Breast epithelium (tissue), 4 donors: ENCODE measurements around the gene ATF1. TPM values are rescaled to one million over a fixed set of nuclear protein-coding genes. Genes with fewer than 3 reads are reported as not detected.
"Not testable (repeated sequence)": the region's sequence is repeated elsewhere in the genome, so short reads cannot be mapped to it uniquely, and the experiment has no call there.

ENCODE experiments used
- DNase-seq, 2 donors: peaks; one replicate each; pipeline ENCODE4 v3.0.0-alpha.2; 2019; ENCODE audit warnings: low spot score in 2 of 2
- H3K27ac ChIP-seq, 2 donors: fragments of 200-600 bp; sonication (generic) in 1 of 2; one replicate each; pipeline ENCODE4 v1.5.1; 2016 to 2019; ENCODE audit warnings: mild to moderate bottlenecking in 1 of 2
- H3K27me3 ChIP-seq, 2 donors: fragments of 200-600 bp; sonication (generic) in 1 of 2; one replicate each; pipeline versions ENCODE4 v1.5.1 to v1.6.0; 2017 to 2019; ENCODE audit warnings: control low read depth in 1 of 2, mild to moderate bottlenecking in 1 of 2
- H3K36me3 ChIP-seq: fragments of 200-600 bp; one replicate; pipeline ENCODE4 v1.5.1; 2019
- H3K4me1 ChIP-seq, 2 donors: fragments of 200-600 bp; sonication (generic); one replicate each; pipeline ENCODE4 v1.5.1; 2016 to 2019; ENCODE audit warnings: control low read depth in 1 of 2
- H3K4me3 ChIP-seq, 3 donors: fragments of 200-600 bp; sonication (generic); 1 replicate in 2 of 3; 2 replicates in 1 of 3; pipeline ENCODE4 v1.5.1; 2016 to 2019; ENCODE audit warnings: mild to moderate bottlenecking in 3 of 3, moderate library complexity in 2 of 3
- H3K9me3 ChIP-seq, 2 donors: fragments of 200-600 bp; sonication (generic) in 1 of 2; one replicate each; pipeline ENCODE4 v1.5.1; 2016 to 2019; ENCODE audit warnings: control low read depth in 1 of 2
- POLR2A ChIP-seq: fragments of 450-650 bp; IDR thresholded peaks from one replicate; pipeline ENCODE4 v1.6.1; 2016; ENCODE audit warnings: antibody characterized with exemption, mild to moderate bottlenecking, moderate library complexity
- POLR2AphosphoS5 ChIP-seq, 3 donors: sonication (generic); formaldehyde crosslinking; IDR thresholded peaks; one replicate each; pipeline ENCODE4 v1.6.1; 2017; ENCODE audit warnings: antibody characterized with exemption in 3 of 3
- intact Hi-C: fragments of 100-400 bp; cut with DNase I; formaldehyde crosslinking; loops from one replicate; pipeline ENCODE4 v1.15.1; 2023; ENCODE audit warnings: low total_unique reads
- total RNA-seq, 3 donors: library from RNA; depleted of rRNA; stranded (reverse); fragments of >200 nt; gene quantifications; one replicate each; pipeline ENCODE4 v1.1.0, GENCODE V29; 2016
- TF ChIP-seq, protein P1 (sequence below), 3 donors: fragments of 450-650 bp; IDR thresholded peaks; one replicate each; pipeline ENCODE4 v1.5.1; 2016 to 2017; ENCODE audit warnings: antibody characterized with exemption in 3 of 3, mild to moderate bottlenecking in 3 of 3, moderate library complexity in 3 of 3

Gene ATF1
- total RNA-seq, 3 donors from 2014 or later, result 22.2 to 32.2 (median 27.2) TPM

DNA sequence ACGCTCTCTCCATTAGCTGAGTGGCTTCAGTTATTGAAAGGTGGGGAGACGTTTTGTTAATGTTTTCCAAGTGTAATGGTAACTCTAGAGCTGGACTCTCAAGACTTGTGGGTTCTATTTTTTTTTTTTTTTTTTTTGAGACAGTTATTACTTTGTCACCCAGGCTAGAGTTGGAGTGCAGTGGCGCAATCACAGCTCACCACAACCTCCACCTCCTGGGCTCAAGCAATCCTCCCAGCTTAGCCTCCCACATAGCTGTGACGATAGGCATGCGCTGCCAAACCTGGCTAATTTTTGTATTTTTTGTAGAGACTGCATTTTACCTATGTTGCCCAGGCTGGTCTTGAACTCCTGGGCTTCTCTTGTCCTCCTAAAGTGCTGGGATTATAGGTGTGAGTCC, 26.2 kb downstream of the ATF1 start:
- Histone ChIP-seq H3K36me3 (no peaks in the 10 kb centered on the region), H3K4me1 (no peaks in the 10 kb centered on the region), H3K4me3 (no peak overlapping the region), H3K27me3 (no peaks in the 10 kb centered on the region), H3K9me3 (no peaks in the 10 kb centered on the region), H3K27ac (no peak overlapping the region)
- DNase-seq, result no peak
- TF ChIP-seq POLR2A (no peak), POLR2AphosphoS5 (IDR thresholded peaks at IDR 0.05) (no peak)
- TF ChIP-seq, protein P1, sequence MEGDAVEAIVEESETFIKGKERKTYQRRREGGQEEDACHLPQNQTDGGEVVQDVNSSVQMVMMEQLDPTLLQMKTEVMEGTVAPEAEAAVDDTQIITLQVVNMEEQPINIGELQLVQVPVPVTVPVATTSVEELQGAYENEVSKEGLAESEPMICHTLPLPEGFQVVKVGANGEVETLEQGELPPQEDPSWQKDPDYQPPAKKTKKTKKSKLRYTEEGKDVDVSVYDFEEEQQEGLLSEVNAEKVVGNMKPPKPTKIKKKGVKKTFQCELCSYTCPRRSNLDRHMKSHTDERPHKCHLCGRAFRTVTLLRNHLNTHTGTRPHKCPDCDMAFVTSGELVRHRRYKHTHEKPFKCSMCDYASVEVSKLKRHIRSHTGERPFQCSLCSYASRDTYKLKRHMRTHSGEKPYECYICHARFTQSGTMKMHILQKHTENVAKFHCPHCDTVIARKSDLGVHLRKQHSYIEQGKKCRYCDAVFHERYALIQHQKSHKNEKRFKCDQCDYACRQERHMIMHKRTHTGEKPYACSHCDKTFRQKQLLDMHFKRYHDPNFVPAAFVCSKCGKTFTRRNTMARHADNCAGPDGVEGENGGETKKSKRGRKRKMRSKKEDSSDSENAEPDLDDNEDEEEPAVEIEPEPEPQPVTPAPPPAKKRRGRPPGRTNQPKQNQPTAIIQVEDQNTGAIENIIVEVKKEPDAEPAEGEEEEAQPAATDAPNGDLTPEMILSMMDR (IDR thresholded peaks at IDR 0.05), result no peak
- intact Hi-C loops, result loop anchor here (5.0 kb wide), 1 partner anchor 852 kb away; no protein-coding TSS in a partner anchor

DNA sequence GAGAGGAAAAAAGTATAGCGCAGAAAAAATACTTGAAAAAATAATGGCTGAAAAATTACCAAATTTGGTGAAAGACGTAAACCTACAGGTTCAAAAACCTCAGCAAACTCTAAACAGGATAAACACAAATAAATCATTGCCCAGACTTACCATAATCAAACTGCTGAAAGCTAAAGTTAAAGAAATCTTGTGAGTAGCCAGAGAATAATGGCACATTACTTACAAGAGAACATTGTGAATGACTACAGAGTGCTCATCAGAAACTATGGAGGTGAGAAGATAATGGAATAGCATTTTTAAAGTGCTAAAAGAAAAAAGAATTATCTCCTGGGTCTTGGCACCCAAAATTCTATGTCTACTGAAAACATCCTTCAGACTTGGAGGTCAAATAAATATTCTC, 36.0 kb downstream of the ATF1 start:
- H3K9me3 ChIP-seq, result peaks cover 0 to 15% of the 10 kb centered on the region in 2 donors
- no peak for DNase-seq
- no peak overlapping the region for H3K4me3 ChIP-seq
- TF ChIP-seq, protein P1 (IDR thresholded peaks at IDR 0.05), result no peak
- no peak for TF ChIP-seq POLR2AphosphoS5 (IDR thresholded peaks at IDR 0.05)
- no peak for TF ChIP-seq POLR2A
- H3K36me3 ChIP-seq, result peaks cover 6% of the 10 kb centered on the region
- intact Hi-C loops, result no loop called here
- no peaks in the 10 kb centered on the region for H3K4me1 ChIP-seq
- H3K27ac ChIP-seq, result no peak overlapping the region
- no peaks in the 10 kb centered on the region for H3K27me3 ChIP-seq

- Histone ChIP-seq H3K36me3 (peaks cover 6% of the 10 kb centered on the region), H3K9me3 (peaks cover 0 to 15% of the 10 kb centered on the region in 2 donors), H3K4me1 (no peaks in the 10 kb centered on the region), H3K27me3 (no peaks in the 10 kb centered on the region), H3K27ac (no peak overlapping the region), H3K4me3 (no peak overlapping the region)
- TF ChIP-seq, protein P1 (IDR thresholded peaks at IDR 0.05), result no peak
- no peak for TF ChIP-seq POLR2AphosphoS5 (IDR thresholded peaks at IDR 0.05)
- TF ChIP-seq POLR2A, result no peak
- no peak for DNase-seq
- intact Hi-C loops, result no loop called here
These were observed 39.5 kb downstream of the ATF1 start for GRCh38 chr12:50803230-50803875.

DNA sequence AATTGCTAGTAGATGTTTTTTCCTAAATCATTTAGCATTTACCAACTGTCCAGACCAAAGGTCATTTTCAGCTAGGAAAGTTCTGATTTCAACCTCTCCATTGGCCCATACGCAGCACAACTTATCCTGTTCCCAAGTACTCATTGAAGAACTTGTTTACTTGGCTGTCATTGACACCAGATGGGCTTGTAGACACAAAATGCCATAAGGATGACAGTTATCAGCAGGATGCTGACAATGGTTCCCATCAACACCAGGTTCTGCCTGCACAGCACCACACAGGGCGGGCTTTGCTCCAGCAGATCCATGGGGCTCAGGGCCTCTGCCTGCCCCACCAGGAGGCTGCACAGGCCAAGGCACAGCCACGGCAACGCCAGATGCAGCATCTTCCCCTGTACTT, 42.3 kb downstream of the ATF1 start:
- Histone ChIP-seq H3K36me3 (no peaks in the 10 kb centered on the region), H3K27me3 (no peaks in the 10 kb centered on the region), H3K27ac (no peak overlapping the region), H3K4me1 (no peaks in the 10 kb centered on the region), H3K9me3 (no peaks in the 10 kb centered on the region), H3K4me3 (no peak overlapping the region)
- no peak for TF ChIP-seq POLR2A
- TF ChIP-seq, protein P1 (IDR thresholded peaks at IDR 0.05), result no peak
- TF ChIP-seq POLR2AphosphoS5 (IDR thresholded peaks at IDR 0.05), result no peak
- no peak for DNase-seq
- intact Hi-C loops, result no loop called here

DNA sequence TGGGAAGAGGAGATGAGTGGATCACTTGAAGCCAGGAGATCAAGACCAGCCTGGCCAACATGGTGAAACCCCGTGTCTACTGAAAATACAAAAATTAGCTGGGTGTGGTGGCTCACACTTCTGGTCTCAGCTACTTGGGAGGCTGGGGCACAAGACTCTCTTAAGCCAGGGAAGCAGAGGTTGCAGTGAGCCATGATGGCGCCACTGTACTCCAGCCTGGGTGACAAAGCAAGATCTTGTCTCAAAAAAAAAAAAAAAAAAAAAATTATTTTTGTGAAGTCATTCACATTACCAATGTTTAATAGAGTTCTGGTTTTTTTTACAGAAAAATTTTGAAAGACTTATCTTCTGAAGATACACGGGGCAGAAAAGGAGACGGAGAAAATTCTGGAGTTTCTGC, 45.2 kb downstream of the ATF1 start:
- H3K27me3 ChIP-seq, H3K27ac ChIP-seq, H3K4me3 ChIP-seq, H3K36me3 ChIP-seq, H3K9me3 ChIP-seq, intact Hi-C loops, DNase-seq, H3K4me1 ChIP-seq: not testable (repeated sequence)

- H3K4me3 ChIP-seq, H3K4me1 ChIP-seq, H3K27ac ChIP-seq, H3K27me3 ChIP-seq, H3K36me3 ChIP-seq, H3K9me3 ChIP-seq, intact Hi-C loops, DNase-seq: not testable (repeated sequence)
These were observed 51.0 kb downstream of the ATF1 start for GRCh38 chr12:50814921-50815320.
